GM23338 (cell line): ENCODE results near the gene TPP2. TPM values are rescaled to one million over a fixed set of nuclear protein-coding genes. Genes with fewer than 3 reads are reported as not detected.

Experiments used
- ATAC-seq: fragments of 200-7000 bp; cut with Tn5 transposase; 3 replicates; pipeline ENCODE4 v1.9.1; 2020
- DNase-seq: peaks from one replicate; pipeline ENCODE4 v3.0.0-alpha.2; 2015; ENCODE audit warnings: low spot score
- H2AFZ ChIP-seq: fragments of 200-600 bp; sonication (generic); 2 replicates; pipeline ENCODE4 v1.8.0; 2016; ENCODE audit warnings: antibody characterized with exemption, mild to moderate bottlenecking, moderate library complexity
- H3F3A ChIP-seq: fragments of 200-600 bp; sonication (generic); replicated peaks from 2 replicates; pipeline ENCODE4 v1.8.0; 2017; ENCODE audit warnings: antibody characterized with exemption, mixed run types, low read depth
- H3K27ac ChIP-seq: fragments of 200-600 bp; sonication (generic); 2 replicates; pipeline ENCODE4 v1.6.1; 2016; ENCODE audit warnings: low read depth
- H3K27me3 ChIP-seq: fragments of 200-600 bp; sonication (generic); 2 replicates; pipeline ENCODE4 v1.8.0; 2016; ENCODE audit warnings: mild to moderate bottlenecking, mixed run types, moderate library complexity; ENCODE audit not compliant: insufficient read depth
- H3K36me3 ChIP-seq: fragments of 200-600 bp; sonication (generic); 2 replicates; pipeline ENCODE4 v1.8.0; 2016; ENCODE audit warnings: mild to moderate bottlenecking; ENCODE audit not compliant: insufficient read depth
- H3K4me1 ChIP-seq: fragments of 200-600 bp; sonication (generic); 2 replicates; pipeline ENCODE4 v1.8.0; 2016; ENCODE audit warnings: mild to moderate bottlenecking, moderate library complexity; ENCODE audit not compliant: insufficient read depth
- H3K4me2 ChIP-seq: fragments of 200-600 bp; sonication (generic); 2 replicates; pipeline ENCODE4 v1.7.1; 2017; ENCODE audit warnings: mixed run types
- H3K4me3 ChIP-seq: fragments of 200-600 bp; sonication (generic); 2 replicates; pipeline ENCODE4 v1.6.1; 2016; ENCODE audit warnings: mixed run types
- H3K79me2 ChIP-seq: fragments of 200-600 bp; sonication (generic); replicated peaks from 2 replicates; pipeline ENCODE4 v1.8.0; 2017; ENCODE audit warnings: mild to moderate bottlenecking; ENCODE audit not compliant: insufficient read depth
- H3K9me2 ChIP-seq: fragments of 200-600 bp; sonication (generic); 2 replicates; pipeline ENCODE4 v1.8.0; 2017; ENCODE audit not compliant: insufficient read depth
- H4K20me1 ChIP-seq: fragments of 200-600 bp; sonication (generic); replicated peaks from 2 replicates; pipeline ENCODE4 v1.8.0; 2017; ENCODE audit warnings: mild to moderate bottlenecking; ENCODE audit not compliant: insufficient read depth
- H3K27ac Mint-ChIP-seq: 2 replicates; pipeline ENCODE4 v1.8.0; 2020; ENCODE audit warnings: inconsistent platforms, mild to moderate bottlenecking, moderate library complexity, mixed read lengths
- H3K27me3 Mint-ChIP-seq: 3 replicates; pipeline ENCODE4 v1.8.0; 2022; ENCODE audit warnings: low read depth, mild to moderate bottlenecking, moderate library complexity, mixed read lengths, inconsistent platforms; ENCODE audit not compliant: insufficient read depth, poor library complexity
- H3K36me3 Mint-ChIP-seq: 3 replicates; pipeline ENCODE4 v1.8.0; 2021; ENCODE audit warnings: low read depth, mild to moderate bottlenecking, inconsistent platforms, moderate library complexity, mixed read lengths
- H3K4me1 Mint-ChIP-seq: 3 replicates; pipeline ENCODE4 v1.8.0; 2020; ENCODE audit warnings: mild to moderate bottlenecking, inconsistent platforms, mixed read lengths
- H3K4me3 Mint-ChIP-seq: 3 replicates; pipeline ENCODE4 v1.8.0; 2021; ENCODE audit warnings: moderate library complexity, mild to moderate bottlenecking, inconsistent platforms, mixed read lengths
- H3K9me3 Mint-ChIP-seq: 3 replicates; pipeline ENCODE4 v1.8.0; 2020; ENCODE audit warnings: moderate library complexity, mild to moderate bottlenecking, inconsistent platforms, mixed read lengths
- CREB1 ChIP-seq: fragments of 250-450 bp; sonication (Bioruptor Pico); IDR thresholded peaks from 2 replicates; pipeline ENCODE4 v1.5.0; 2020; ENCODE audit warnings: low read depth, mild to moderate bottlenecking, moderate library complexity
- CTCF ChIP-seq, 2 experiments: fragments of 200-600 bp in 1 of 2; sonication (generic) in 1 of 2; conservative IDR thresholded peaks; 2 replicates each; pipeline versions ENCODE4 v1.5.1 to v1.6.1; 2016 to 2017; ENCODE audit warnings: antibody characterized with exemption in 2 of 2, low read depth in 2 of 2, mild to moderate bottlenecking in 2 of 2, moderate library complexity in 1 of 2
- ETS1 ChIP-seq: IDR thresholded peaks from 2 replicates; pipeline ENCODE4 v1.6.1; 2016; ENCODE audit warnings: antibody characterized with exemption
- EZH2 ChIP-seq: fragments of 200-600 bp; sonication (generic); IDR thresholded peaks from one replicate; pipeline ENCODE4 v1.8.0; 2017; ENCODE audit warnings: antibody characterized with exemption, mild to moderate bottlenecking, low read depth; ENCODE audit not compliant: unreplicated experiment
- EZH2phosphoT487 ChIP-seq: fragments of 200-600 bp; sonication (generic); IDR thresholded peaks from one replicate; pipeline ENCODE4 v1.8.1; 2018; ENCODE audit warnings: antibody characterized with exemption; ENCODE audit not compliant: unreplicated experiment
- JUNB ChIP-seq: IDR thresholded peaks from one replicate; pipeline ENCODE4 v1.6.1; 2016; ENCODE audit warnings: antibody characterized with exemption; ENCODE audit not compliant: unreplicated experiment
- NANOG ChIP-seq: IDR thresholded peaks from 2 replicates; pipeline ENCODE4 v1.6.1; 2016; ENCODE audit warnings: antibody characterized with exemption, borderline replicate concordance
- POLR2AphosphoS5 ChIP-seq: IDR thresholded peaks from 2 replicates; pipeline ENCODE4 v1.6.1; 2016; ENCODE audit warnings: antibody characterized with exemption, low read depth
- REST ChIP-seq: IDR thresholded peaks from one replicate; pipeline ENCODE4 v1.6.1; 2018; ENCODE audit warnings: antibody characterized with exemption; ENCODE audit not compliant: unreplicated experiment
- STAT1 ChIP-seq: IDR thresholded peaks from one replicate; pipeline ENCODE4 v1.6.1; 2016; ENCODE audit warnings: antibody characterized with exemption; ENCODE audit not compliant: unreplicated experiment
- ZNF114 ChIP-seq: fragments of 250-450 bp; sonication (Bioruptor Pico); IDR thresholded peaks from 2 replicates; pipeline ENCODE4 v1.5.0; 2020; ENCODE audit warnings: mild to moderate bottlenecking, moderate library complexity
- ZNF331 ChIP-seq: fragments of 250-450 bp; sonication (Bioruptor Pico); IDR thresholded peaks from 2 replicates; pipeline ENCODE4 v1.5.0; 2020; ENCODE audit warnings: low read depth, mild to moderate bottlenecking, moderate library complexity
- ZNF462 ChIP-seq: fragments of 250-450 bp; sonication (Bioruptor Pico); IDR thresholded peaks from 2 replicates; pipeline ENCODE4 v1.5.0; 2020; ENCODE audit warnings: mild to moderate bottlenecking, moderate library complexity
- polyA plus RNA-seq: library from polyadenylated mRNA; unstranded; fragments of >200 nt; fragmentation: Nextera tagmentation; extraction: Ambion mirVana; gene quantifications from 2 replicates; pipeline ENCODE4 v1.2.1, GENCODE V29; 2016
- total RNA-seq: library from RNA; depleted of rRNA; stranded (reverse); fragments of >200 nt; shearing (Covaris generic); gene quantifications from 2 replicates; pipeline ENCODE4 v1.2.3, GENCODE V29; 2014

The TPP2 gene
- total and polyA plus RNA-seq, 2 experiments from 2014 or later: 56.6 to 111 TPM

- Histone ChIP-seq H3K79me2 (no peaks in the 10 kb centered on the region), H3F3A (no peaks in the 10 kb centered on the region), H3K4me1 (no peaks in the 10 kb centered on the region; the same call in 1 of the 2 replicates), H3K36me3 (no peaks in the 10 kb centered on the region), H3K4me2 (no peak overlapping the region), H3K9me2 (no peaks in the 10 kb centered on the region), H2AFZ (no peak overlapping the region; the same call in 1 of the 2 replicates), H3K27ac (no peak overlapping the region), H3K4me3 (no peak overlapping the region), H3K27me3 (no peaks in the 10 kb centered on the region), H4K20me1 (no peaks in the 10 kb centered on the region)
- Mint-ChIP-seq H3K4me3 (no peak overlapping the region), H3K36me3 (no peaks in the 10 kb centered on the region), H3K27me3 (no peaks in the 10 kb centered on the region), H3K9me3 (peaks cover 4% of the 10 kb centered on the region; the same call in 1 of the 3 replicates), H3K27ac (no peak overlapping the region; the same call in 1 of the 2 replicates), H3K4me1 (peaks cover 4% of the 10 kb centered on the region)
- no peak for DNase-seq
- ATAC-seq: no peak; the same call in 2 of the 3 replicates
- no peak for TF ChIP-seq POLR2AphosphoS5
- TF ChIP-seq ETS1: no peak
- no peak for TF ChIP-seq EZH2phosphoT487
- TF ChIP-seq CREB1: no peak
- TF ChIP-seq REST: no peak
- no peak for TF ChIP-seq ZNF462 (CRISPR knock-in tag)
- TF ChIP-seq STAT1: no peak
- TF ChIP-seq JUNB: no peak
- no peak for TF ChIP-seq ZNF331 (CRISPR knock-in tag)
- TF ChIP-seq EZH2: no peak
- TF ChIP-seq ZNF114 (CRISPR knock-in tag): no peak
- TF ChIP-seq CTCF (conservative IDR thresholded peaks at IDR 0.05; ENCODE audit: low read depth in 2 of 2): no peak
- no peak for TF ChIP-seq NANOG
Measured at GRCh38 chr13:102700088-102701031, 103.6 kb downstream of the TPP2 start.
